DMS79 (cell line): Measurements from ENCODE around the gene HAUS7.

Experiments
- DNase-seq: peaks from one replicate; lab custom pipeline; 2025; lab: John Stamatoyannopoulos, UW

Gene HAUS7

GRCh38 chrX:153499341-153499740, 29.0 kb upstream of the HAUS7 start:
- no peak for DNase-seq

DNA sequence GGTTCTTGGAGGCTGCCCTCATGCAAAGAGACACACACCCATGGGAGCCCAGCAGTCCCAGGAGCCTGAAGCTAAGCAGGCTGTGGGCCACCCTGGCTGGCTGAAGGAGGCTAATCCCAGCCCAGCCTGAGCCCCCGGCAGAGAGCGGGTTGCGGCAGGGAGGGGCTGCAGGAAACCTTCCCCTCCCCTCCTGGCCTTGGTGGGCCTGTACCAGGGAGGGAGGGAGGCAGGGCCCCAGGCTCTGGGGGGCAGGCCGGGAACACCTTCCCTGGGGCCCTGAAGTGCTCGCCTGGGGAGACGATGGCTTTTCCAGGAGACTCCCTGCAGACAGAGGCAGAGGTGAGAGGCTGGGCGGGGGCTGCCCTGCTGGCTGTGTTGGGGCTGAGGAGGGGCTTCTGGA, 28.1 kb upstream of the HAUS7 start:
- DNase-seq: no peak

- no peak for DNase-seq
These were observed 26.2 kb upstream of the HAUS7 start for GRCh38 chrX:153496590-153496959.

GRCh38 chrX:153495903-153496589, 25.7 kb upstream of the HAUS7 start:
- DNase-seq: no peak

- DNase-seq: no peak
These were observed 25.0 kb upstream of the HAUS7 start for GRCh38 chrX:153495362-153495751.

GRCh38 chrX:153494541-153495361, 24.4 kb upstream of the HAUS7 start, which contains the start of gene BGN:
TSS of gene BGN (plus strand) at chrX:153494980. CDS start at chrX:153504632, 9,652 bp downstream.
- no peak for DNase-seq

DNA sequence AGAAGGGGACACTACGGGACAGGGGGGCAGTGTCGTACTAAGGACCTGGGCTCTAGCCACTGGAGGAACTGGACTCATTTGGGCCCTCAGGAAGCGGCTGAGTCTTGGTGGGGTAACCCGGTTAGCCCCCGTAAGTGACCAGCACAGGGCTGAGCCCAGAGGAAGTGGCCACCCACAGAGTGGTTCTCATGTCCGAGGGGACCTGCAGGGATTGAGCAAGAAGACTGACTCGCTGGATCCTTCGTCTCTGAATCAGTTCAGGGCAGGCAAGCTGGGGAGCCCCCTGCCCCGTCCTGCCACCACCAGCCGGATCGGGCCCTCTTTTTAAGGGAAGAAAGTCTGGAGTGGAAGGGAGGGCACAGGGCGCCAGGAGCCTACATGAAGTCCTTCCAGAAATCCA, 23.7 kb upstream of the HAUS7 start:
- no peak for DNase-seq

DNA sequence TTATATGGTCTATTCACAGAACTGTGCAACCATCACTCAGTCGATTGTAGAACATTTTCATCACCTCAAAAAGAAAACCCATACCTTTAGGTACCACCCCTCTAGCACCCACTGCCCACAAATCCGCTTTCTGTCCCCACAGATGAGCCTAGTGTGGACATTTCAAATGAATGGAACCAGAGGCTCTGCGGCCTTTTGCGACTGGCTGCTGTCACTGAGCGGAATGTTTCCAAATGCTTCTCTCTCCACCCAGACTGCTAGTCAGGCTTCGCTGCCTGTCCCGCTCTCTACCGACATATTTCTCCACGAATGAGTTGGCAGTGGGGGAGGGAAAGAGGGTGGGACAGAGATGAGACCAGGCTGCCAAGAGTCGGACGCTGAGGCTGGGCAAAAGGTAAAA, 22.7 kb upstream of the HAUS7 start:
- DNase-seq: no peak

DNA sequence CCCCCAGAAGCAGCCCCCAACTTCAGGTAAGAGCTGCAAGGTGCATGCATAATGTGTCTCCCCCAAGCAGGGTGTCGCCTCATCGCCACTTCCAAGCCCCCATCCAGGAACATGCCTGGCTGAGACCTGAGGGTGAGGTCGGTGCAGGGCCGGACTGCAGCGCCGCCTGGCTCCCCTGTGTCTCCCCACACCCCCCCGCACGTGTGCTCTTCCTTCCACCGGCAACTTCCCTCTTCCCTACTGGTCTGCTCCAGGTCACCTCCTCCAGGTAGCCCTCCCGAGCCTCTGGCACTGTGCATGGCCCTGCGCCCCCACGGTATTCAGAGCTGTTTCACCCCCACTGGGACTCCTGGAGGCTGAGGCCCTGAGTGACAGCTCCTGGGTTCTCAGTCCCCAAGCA, 22.2 kb upstream of the HAUS7 start:
- DNase-seq: no peak

DNA sequence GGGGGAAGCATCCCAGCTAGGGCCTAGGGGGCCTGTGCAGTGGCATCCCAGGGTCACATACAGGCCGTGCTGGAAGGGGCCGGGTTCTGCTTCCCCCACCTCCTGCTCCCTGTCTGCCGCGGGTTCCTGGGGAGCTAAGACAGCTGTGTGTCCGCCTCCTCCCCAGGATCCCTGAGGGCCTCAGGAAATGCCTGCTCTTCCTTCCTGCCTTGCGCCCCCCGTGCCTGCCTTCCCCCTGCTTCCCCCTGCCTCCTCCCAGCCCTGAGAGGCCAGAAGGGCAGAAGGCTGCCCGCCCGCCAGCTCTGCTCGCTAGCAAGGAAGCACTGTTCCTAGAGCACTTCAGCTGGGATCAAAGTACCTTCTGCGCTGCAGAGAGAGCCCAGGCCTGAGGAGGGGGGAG, 21.5 kb upstream of the HAUS7 start:
- no peak for DNase-seq

DNA sequence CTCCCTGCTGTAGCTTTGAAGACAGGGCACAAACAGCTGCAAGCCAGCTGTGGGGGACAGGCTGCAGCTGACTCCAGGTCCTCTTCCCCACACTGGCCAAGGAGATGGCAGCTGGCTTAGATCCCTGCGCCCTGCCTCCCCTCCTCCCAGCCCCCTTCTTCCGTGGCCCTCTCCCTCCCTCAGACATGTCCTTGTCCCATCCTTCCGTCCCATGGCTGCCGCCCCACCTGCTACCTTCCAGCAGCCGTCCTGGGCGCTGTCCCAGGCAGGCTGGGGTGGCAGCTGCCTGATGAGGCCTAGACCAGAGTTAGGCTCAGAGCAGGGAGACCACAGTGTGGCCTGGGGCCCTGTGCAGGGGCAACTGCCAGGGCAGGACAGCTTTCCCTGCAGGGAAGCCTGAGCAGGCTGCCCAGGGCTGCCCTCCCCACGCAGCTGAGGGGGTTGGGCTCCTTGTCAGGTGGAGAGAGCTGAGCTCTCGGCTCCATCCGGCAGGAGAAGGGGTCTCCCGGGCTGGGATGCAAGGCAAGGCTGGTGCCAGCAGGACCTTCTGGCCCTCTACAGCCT, 21.1 kb upstream of the HAUS7 start:
- DNase-seq: no peak

DNA sequence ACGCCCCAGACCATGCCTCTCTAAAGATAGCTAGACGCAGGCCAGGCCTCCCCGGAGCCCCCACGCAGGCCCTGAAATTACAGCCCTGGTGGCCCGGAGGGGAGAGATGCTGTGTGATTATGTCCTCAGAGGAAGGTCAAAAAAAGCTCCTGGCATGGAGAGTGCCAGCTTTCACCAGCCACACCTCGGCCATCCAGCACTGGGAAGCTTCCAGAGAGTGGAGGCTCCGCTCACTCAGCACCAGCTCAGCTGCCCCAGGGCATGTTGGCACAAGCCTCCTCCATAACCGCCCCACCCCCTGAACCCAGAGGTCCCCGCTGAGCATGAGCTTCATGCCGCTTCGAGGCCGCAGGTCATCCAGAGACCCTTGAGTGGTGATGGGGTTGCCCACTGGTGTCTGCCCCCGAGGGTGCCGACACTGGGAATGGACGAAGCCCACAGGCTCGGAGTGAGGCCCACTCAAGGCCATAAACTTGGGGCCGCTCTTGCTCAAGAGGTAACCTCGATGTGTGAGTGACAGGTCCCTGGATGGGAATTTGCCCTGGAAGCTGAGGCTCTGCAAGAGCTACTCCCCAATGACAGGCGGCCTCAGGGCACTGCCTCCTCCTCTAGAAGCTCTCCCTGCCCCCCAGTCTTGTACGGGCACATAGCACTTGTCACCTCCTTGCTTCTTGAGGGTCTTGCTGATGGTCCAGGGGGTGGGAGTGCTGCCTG, 20.0 kb upstream of the HAUS7 start:
- DNase-seq: no peak

DNA sequence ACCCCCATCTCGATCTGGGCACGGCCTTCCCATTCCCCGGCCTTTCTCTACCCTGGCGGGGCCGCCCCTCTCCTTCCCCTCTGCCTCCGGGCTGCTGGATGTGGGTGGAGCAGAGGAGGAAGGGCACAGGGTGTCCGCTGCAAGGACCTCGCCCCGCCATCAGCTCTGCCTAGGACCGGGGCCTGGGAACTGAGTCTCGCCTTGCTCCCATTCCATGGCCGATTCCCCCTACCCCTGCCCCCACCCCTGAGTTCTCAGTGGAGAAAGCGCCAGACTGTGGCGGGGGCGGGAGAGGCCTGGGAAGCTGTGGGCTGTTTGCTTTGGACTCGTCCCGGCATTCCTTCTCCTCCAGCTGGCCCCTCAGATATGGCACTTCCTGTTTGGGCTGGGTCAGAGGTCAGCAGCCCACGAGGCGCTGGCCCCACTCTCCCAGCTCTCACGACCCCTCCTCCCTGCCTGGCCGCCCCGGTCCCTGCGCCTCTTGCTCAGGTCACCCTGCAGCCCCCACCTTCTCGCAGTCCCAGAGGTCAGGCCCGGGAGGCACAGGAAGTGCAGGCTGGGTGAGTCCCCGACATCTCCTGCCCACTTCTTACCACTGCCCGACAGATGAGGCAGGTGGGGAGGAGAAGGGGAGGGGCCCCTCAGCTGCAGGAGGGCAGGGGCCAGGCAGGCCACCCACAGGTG, 18.0 kb upstream of the HAUS7 start:
- no peak for DNase-seq

DNA sequence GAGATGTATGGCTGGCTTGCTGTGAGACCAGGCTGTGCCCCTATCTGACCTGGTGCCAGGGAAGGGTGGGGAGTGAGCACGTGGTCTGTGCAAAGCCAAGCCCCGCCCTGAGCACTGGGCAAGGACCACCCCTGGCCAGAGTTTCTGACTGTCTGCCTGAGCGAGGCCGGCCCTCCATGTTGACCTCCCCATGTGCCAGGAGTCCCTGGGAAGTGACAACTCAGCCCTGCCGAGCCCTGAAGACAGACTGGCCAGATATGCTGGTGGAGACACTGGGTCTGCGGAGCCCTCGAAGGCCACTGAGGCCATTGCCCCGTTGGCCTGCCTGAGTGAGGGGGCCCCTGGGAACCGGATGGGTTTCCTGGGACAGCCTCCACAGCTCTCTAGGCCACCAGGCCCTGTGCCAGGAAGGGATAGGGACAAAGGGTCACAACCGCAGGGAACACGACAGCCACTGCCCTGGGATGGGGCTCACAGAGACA, 17.3 kb upstream of the HAUS7 start:
- DNase-seq: no peak

DNA sequence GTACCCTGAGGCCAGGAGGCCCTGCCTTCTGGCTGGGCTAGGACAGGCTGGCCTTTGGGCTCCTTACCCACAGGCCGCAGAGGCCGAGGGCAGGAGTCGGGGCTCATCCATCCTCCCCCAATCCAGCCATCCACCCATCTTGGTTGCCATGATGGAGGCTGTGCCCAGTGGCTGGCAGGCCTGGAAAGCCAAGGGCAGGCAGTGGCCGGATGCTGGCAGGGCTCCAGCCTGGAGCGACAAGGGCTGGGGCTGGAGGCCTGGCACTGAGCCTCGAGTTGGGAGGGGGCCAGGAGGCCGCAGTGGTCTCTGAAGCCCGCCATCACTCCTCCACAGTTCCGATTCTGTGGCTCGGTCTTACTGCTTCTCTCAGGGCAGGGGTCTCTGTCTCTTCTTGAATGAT, 15.8 kb upstream of the HAUS7 start:
- DNase-seq: no peak

DNA sequence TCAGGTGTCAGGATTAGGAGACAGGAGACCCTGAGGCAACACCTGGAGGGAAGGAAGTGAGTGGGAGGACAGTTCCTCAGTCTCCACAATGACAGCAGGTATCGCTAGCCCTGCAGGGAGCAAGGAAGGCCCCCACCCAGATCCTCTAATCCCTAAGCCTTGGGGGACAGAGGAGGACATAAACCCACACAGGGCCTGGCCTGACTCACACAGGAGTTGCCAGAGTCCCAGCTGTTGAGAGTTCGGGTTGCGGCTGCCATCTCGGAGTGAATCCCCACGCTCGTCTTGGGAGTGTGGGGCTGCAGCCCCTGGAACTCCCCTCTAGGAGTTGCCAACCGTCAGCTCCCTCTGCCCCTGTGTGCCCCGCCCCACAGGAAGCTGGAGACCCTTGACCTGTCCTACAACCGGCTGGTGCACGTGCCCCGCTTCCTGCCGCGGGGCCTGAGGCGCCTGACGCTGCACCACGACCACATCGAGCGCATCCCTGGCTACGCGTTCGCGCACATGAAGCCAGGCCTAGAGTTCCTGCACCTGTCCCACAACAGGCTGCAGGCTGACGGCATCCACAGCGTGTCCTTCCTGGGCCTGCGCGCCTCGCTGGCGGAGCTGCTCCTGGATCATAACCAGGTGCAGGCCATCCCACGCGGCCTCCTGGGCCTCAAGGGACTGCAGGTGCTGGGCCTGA, 15.2 kb upstream of the HAUS7 start:
- no peak for DNase-seq

DNA sequence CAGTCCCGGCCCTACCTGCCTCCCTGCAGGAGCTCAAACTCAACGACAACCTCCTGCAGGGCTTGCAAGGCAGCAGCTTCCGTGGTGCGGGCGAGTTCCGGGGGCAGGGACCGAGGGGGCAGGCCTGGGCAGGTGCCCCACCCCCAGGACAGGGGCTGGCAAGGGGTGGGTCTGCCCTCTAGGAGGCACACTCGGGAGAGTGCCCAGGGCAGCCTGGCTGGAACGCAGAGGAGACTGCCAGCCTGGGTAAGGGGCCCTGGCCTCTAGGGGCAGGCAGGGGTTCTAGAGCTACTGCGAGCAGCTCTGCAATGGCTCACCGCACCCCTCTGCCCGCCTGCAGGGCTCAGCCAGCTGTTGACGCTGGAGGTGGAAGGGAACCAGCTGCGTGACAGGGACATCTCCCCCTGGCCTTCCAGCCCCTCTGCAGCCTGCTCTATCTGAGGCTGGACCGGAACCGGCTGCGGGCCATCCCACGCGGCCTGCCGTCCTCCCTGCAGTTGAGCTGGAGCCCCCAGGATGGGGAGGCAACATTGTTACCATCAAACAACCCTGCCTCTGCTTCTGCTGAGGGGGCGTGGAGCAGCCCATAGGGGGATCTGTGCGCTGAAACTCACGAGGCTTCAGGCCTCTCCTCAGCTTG, 12.1 kb upstream of the HAUS7 start:
- DNase-seq: no peak

- no peak for DNase-seq
These were observed 10.7 kb upstream of the HAUS7 start for GRCh38 chrX:153481043-153481442.

DNA sequence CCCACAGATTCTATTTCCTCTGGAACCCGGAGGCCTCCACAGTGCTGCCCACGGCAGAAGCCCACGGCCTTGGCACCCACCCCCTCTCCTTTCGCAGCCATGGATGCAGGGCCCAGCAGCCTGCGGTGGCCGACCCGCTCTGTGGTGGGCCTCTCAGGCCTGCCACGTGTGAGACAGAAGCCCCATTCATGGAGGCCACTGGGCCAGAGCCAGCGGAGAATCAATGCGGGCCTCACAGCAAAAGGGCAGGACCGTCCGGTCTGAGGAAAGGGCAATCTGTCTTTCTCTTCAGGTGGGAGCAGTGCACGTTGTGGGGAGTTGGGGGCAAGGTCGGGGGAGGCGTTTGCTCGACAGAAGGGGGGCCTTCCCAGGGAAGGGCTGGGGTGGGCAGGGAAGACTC, 8.4 kb upstream of the HAUS7 start:
- DNase-seq: no peak

DNA sequence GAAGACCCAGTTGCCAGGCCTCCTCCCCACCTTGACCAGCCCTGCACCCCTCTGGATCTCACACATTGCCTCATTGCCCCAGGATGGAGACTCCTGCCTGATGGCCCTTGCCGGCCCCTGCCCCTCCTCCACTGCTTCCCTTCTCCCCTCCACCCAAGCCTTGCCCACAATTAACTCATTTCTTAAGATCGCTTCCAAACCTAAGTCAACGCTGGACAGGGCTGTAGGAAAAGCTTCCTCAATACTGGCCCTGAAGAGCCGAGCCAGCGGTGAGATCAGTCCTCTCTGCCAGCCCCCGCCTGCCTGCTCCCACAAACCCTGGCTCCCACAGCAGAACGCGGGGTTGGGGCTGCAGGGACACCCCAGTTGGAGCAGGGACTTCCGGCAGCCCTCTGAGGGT, 7.5 kb upstream of the HAUS7 start:
- DNase-seq: no peak

- DNase-seq: no peak
These were observed 7.0 kb upstream of the HAUS7 start for GRCh38 chrX:153477364-153477857.
